ENCODE data around the gene LRP11.
A peak's percentile ranks its signal among the peaks of the same experiment; 100 is the strongest.

The LRP11 gene

DNA sequence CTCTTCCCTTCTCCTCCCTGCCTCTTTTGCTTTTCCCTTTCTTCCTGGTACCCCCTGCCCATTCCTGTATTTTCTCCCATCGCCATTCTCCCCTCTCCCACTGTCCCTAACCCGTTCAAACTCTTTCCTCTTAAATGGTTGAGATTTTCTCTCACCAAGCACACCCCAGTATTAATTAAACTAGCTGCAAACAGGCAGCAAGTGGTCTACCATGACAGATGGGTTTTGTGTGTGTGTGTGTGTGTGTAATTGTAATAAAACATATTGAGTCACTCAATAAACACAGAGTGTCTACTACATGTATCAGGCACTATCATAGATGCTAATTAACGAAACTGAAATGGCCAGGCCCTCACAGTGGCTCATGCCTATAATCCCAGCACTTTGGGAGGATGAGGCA is 27.1 kb upstream of the LRP11 start:
- Histone ChIP-seq H3K36me3 (ENCODE audit: insufficient read depth, low read length) (no peaks in the 10 kb centered on the region), H3K9ac (ENCODE audit: low read depth, low read length, poor library complexity, severe bottlenecking) (peak overlapping the region; percentile 0)

GRCh38 chr6:149890629-149891045 is 26.5 kb upstream of the LRP11 start:
- no peaks in the 10 kb centered on the region for H3K27me3 ChIP-seq (ENCODE audit: insufficient read depth, low read length, poor library complexity, severe bottlenecking)
- H3K4me2 ChIP-seq (ENCODE audit: low read depth, low read length, poor library complexity, severe bottlenecking), result peak overlapping the region; percentile 8
- no peaks in the 10 kb centered on the region for H3K9me2 ChIP-seq (replicated peaks; ENCODE audit: low read depth, low read length)
- no peaks in the 10 kb centered on the region for H3F3A ChIP-seq (ENCODE audit: low read depth)
- no peaks in the 10 kb centered on the region for H3K36me3 ChIP-seq (ENCODE audit: insufficient read depth, low read length)
- no peaks in the 10 kb centered on the region for H4K20me1 ChIP-seq (ENCODE audit: insufficient read depth, low read length, poor library complexity, severe bottlenecking)
- H2AFZ ChIP-seq (ENCODE audit: low read length), result no peak overlapping the region
- no peaks in the 10 kb centered on the region for H3K9me3 ChIP-seq (ENCODE audit: insufficient read depth, low read depth, low read length)
- H3K4me3 ChIP-seq (ENCODE audit: low read length, poor library complexity, severe bottlenecking), result no peak overlapping the region
- peak overlapping the region; percentile 0 for H3K9ac ChIP-seq (ENCODE audit: low read depth, low read length, poor library complexity, severe bottlenecking)
- TF ChIP-seq, protein P1, sequence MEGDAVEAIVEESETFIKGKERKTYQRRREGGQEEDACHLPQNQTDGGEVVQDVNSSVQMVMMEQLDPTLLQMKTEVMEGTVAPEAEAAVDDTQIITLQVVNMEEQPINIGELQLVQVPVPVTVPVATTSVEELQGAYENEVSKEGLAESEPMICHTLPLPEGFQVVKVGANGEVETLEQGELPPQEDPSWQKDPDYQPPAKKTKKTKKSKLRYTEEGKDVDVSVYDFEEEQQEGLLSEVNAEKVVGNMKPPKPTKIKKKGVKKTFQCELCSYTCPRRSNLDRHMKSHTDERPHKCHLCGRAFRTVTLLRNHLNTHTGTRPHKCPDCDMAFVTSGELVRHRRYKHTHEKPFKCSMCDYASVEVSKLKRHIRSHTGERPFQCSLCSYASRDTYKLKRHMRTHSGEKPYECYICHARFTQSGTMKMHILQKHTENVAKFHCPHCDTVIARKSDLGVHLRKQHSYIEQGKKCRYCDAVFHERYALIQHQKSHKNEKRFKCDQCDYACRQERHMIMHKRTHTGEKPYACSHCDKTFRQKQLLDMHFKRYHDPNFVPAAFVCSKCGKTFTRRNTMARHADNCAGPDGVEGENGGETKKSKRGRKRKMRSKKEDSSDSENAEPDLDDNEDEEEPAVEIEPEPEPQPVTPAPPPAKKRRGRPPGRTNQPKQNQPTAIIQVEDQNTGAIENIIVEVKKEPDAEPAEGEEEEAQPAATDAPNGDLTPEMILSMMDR (conservative IDR thresholded peaks at IDR 0.05; ENCODE audit: low read length), result no peak
- TF ChIP-seq EZH2phosphoT487 (IDR thresholded peaks at IDR 0.05; ENCODE audit: borderline replicate concordance), result no peak
- peaks cover 42% of the 10 kb centered on the region for H3K4me1 ChIP-seq (ENCODE audit: insufficient read depth, low read length, poor library complexity, severe bottlenecking)
- no peaks in the 10 kb centered on the region for H3K79me2 ChIP-seq (ENCODE audit: insufficient read depth, low read length)

More for the DNA sequence above, 27.1 kb upstream of the LRP11 start:
- Histone ChIP-seq H2AFZ (ENCODE audit: low read length) (no peak overlapping the region), H3K79me2 (ENCODE audit: insufficient read depth, low read length) (no peaks in the 10 kb centered on the region), H3K4me1 (ENCODE audit: insufficient read depth, low read length, poor library complexity, severe bottlenecking) (peaks cover 48% of the 10 kb centered on the region), H3K4me3 (ENCODE audit: low read length, poor library complexity, severe bottlenecking) (no peak overlapping the region), H3K9me3 (ENCODE audit: insufficient read depth, low read depth, low read length) (no peaks in the 10 kb centered on the region), H3K9me2 (replicated peaks; ENCODE audit: low read depth, low read length) (no peaks in the 10 kb centered on the region), H3K4me2 (ENCODE audit: low read depth, low read length, poor library complexity, severe bottlenecking) (peak overlapping the region; percentile 8), H3K27me3 (ENCODE audit: insufficient read depth, low read length, poor library complexity, severe bottlenecking) (no peaks in the 10 kb centered on the region), H4K20me1 (ENCODE audit: insufficient read depth, low read length, poor library complexity, severe bottlenecking) (no peaks in the 10 kb centered on the region), H3F3A (ENCODE audit: low read depth) (no peaks in the 10 kb centered on the region; the same call in 1 of the 2 replicates)
- TF ChIP-seq, protein P1 (conservative IDR thresholded peaks at IDR 0.05; ENCODE audit: low read length), result no peak
- no peak for TF ChIP-seq EZH2phosphoT487 (IDR thresholded peaks at IDR 0.05; ENCODE audit: borderline replicate concordance)

- Histone ChIP-seq H3K27me3 (ENCODE audit: insufficient read depth, low read length, poor library complexity, severe bottlenecking) (no peaks in the 10 kb centered on the region), H3K4me1 (ENCODE audit: insufficient read depth, low read length, poor library complexity, severe bottlenecking) (peaks cover 30% of the 10 kb centered on the region), H2AFZ (ENCODE audit: low read length) (no peak overlapping the region)
These were observed 25.2 kb upstream of the LRP11 start for GRCh38 chr6:149889326-149889725.

More at GRCh38 chr6:149889326-149889725, 25.2 kb upstream of the LRP11 start:
- no peak overlapping the region for H3K4me3 ChIP-seq (ENCODE audit: low read length, poor library complexity, severe bottlenecking)
- TF ChIP-seq, protein P1 (conservative IDR thresholded peaks at IDR 0.05; ENCODE audit: low read length), result no peak
- TF ChIP-seq EZH2phosphoT487 (IDR thresholded peaks at IDR 0.05; ENCODE audit: borderline replicate concordance), result no peak
- H3K4me2 ChIP-seq (ENCODE audit: low read depth, low read length, poor library complexity, severe bottlenecking), result no peak overlapping the region
- H4K20me1 ChIP-seq (ENCODE audit: insufficient read depth, low read length, poor library complexity, severe bottlenecking), result no peaks in the 10 kb centered on the region
- no peaks in the 10 kb centered on the region for H3F3A ChIP-seq (ENCODE audit: low read depth)
- H3K9me2 ChIP-seq (replicated peaks; ENCODE audit: low read depth, low read length), result no peaks in the 10 kb centered on the region
- H3K36me3 ChIP-seq (ENCODE audit: insufficient read depth, low read length), result no peaks in the 10 kb centered on the region
- no peak overlapping the region for H3K9ac ChIP-seq (ENCODE audit: low read depth, low read length, poor library complexity, severe bottlenecking)
- H3K79me2 ChIP-seq (ENCODE audit: insufficient read depth, low read length), result no peaks in the 10 kb centered on the region
- no peaks in the 10 kb centered on the region for H3K9me3 ChIP-seq (ENCODE audit: insufficient read depth, low read depth, low read length)
